ENCODE results near the gene NAA40.

NAA40 gene

DNA sequence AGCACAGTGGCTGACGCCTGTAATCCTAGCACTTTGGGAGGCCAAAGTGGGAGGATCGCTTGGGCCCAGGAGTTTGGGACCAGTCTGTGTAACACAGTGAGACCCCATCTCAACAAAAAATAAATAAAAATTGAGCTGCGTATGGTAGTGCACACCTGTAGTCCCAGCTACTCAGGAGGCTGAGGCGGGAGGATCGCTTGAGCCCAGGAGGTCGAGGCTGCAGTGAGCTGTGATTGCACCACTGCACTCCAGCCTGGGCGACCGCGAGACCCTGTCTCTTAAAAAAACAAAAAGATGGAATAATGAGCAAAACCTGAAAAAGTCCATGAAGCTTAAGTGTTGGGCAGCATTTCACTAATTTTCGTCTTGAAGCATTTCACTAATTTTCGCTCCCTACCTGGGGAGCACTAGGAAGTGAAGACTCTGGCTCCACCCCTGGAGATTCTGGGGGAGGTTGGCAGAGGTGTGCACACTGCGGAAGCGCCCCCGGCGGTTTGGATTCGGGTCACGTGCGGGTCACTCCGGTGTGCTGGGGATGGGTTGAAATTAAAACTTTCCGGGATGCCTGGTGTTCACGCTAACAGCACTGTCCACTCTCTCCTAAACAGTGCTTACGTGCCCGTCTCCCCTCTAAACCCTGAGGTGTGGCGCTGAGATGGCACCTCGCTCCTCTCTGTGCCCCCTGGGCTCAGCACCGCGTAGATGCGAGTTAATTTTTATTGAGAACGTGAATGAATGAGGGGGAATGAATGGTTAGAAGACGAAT is 906 bp upstream of the NAA40 start:
- Histone ChIP-seq H3K27me3 (ENCODE audit: control insufficient read depth in 1 of 2, insufficient read depth in 2 of 2, low read length in 2 of 2) (no peaks in the 10 kb centered on the region), H3K9ac (ENCODE audit: low read depth in 1 of 2, low read length in 2 of 2) (peak overlapping the region; percentile 42 to 80), H3K4me1 (ENCODE audit: control insufficient read depth in 1 of 2, insufficient read depth in 2 of 2, low read length in 2 of 2) (peaks cover 29 to 38% of the 10 kb centered on the region in 2 donors), H3K9me3 (ENCODE audit: control insufficient read depth in 1 of 2, low read length in 2 of 2) (no peaks in the 10 kb centered on the region), H3K4me3 (ENCODE audit: low read depth in 1 of 2, low read length in 2 of 2) (peak overlapping the region; percentile 84), H3K27ac (ENCODE audit: low read depth, low read length) (no peak overlapping the region), H3K36me3 (ENCODE audit: control insufficient read depth in 1 of 2, insufficient read depth in 2 of 2, low read length in 2 of 2) (no peaks in the 10 kb centered on the region)

DNA sequence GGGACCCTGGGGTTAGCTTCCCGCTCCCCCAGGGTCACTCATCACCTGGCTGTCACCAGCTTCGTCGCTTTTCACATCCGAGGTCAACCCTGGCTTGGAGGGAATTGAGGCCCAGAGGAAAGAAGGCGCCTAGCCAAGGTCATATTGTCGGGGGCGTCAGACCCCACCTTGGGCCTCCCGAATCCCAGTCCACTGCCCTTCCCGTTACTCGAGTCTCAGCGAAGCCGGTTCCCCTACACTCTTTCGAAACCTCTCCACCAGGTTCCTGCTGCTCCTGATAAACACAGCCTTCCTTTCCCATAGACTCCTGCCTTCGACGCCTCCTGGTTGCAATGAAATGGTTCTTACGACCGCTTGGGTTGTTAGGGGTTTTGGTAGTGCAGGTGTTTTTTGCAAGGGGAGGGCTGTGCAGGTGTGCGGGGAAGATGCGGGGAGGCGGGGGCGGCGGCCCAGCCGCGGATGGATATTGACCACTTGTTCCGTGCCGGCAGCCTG is 642 bp downstream of the NAA40 start:
- Histone ChIP-seq H3K27me3 (ENCODE audit: control insufficient read depth in 1 of 2, insufficient read depth in 2 of 2, low read length in 2 of 2) (no peaks in the 10 kb centered on the region), H3K36me3 (ENCODE audit: control insufficient read depth in 1 of 2, insufficient read depth in 2 of 2, low read length in 2 of 2) (no peaks in the 10 kb centered on the region), H3K9me3 (ENCODE audit: control insufficient read depth in 1 of 2, low read length in 2 of 2) (no peaks in the 10 kb centered on the region), H3K9ac (ENCODE audit: low read depth in 1 of 2, low read length in 2 of 2) (peak overlapping the region; percentile 59 to 77), H3K4me1 (ENCODE audit: control insufficient read depth in 1 of 2, insufficient read depth in 2 of 2, low read length in 2 of 2) (peaks cover 43 to 48% of the 10 kb centered on the region in 2 donors), H3K27ac (ENCODE audit: low read depth, low read length) (no peak overlapping the region), H3K4me3 (ENCODE audit: low read depth in 1 of 2, low read length in 2 of 2) (peak overlapping the region; percentile 85 to 87)

DNA sequence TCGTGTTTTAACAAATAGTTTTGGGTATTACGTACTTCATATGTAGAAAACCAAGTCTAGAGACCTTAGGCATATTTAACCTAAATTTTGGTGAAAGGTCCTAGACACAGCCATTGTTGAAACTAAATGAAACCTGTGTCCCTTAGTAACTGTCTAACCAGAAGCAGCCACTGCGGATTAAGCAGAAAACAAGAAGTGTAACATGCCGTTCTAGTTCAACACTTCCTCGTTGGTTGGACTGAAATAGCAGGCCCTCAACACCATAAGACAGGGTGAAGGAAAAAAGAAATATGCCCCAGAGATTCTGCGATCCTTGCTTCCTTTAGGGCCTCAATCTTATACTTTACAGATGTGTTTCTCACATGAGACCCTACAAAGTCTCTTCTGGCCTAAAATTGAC is 2.0 kb downstream of the NAA40 start:
- no peak overlapping the region for H3K4me3 ChIP-seq (ENCODE audit: low read depth in 1 of 2, low read length in 2 of 2)
- H3K4me1 ChIP-seq (ENCODE audit: control insufficient read depth in 1 of 2, insufficient read depth in 2 of 2, low read length in 2 of 2) = peaks cover 53 to 61% of the 10 kb centered on the region in 2 donors
- H3K27me3 ChIP-seq (ENCODE audit: control insufficient read depth in 1 of 2, insufficient read depth in 2 of 2, low read length in 2 of 2) = no peaks in the 10 kb centered on the region
- H3K27ac ChIP-seq (ENCODE audit: low read depth, low read length) = no peak overlapping the region
- H3K9me3 ChIP-seq (ENCODE audit: control insufficient read depth in 1 of 2, low read length in 2 of 2) = no peaks in the 10 kb centered on the region
- no peak overlapping the region for H3K9ac ChIP-seq (ENCODE audit: low read depth in 1 of 2, low read length in 2 of 2)
- no peaks in the 10 kb centered on the region for H3K36me3 ChIP-seq (ENCODE audit: control insufficient read depth in 1 of 2, insufficient read depth in 2 of 2, low read length in 2 of 2)

DNA sequence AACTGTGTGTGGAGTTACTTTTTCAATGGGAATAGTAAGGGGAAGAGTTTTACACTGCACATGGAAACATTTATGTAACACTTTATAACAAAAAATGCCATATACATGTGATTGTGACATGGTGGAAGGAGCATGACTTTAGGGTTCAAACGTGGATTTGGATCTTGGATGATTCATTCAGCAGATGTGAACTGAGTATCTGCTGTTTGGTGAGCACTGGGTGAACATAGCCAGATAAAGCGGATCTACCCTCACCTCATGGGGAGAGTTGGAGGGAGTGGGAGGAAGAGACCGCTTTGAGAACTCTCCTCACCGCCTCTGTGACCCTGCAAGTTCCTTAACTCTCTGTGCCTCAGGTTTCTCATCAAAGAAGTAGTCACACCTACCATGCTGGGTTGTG is 3.1 kb downstream of the NAA40 start:
- no peak overlapping the region for H3K27ac ChIP-seq (ENCODE audit: low read depth, low read length)
- H3K9ac ChIP-seq (ENCODE audit: low read depth in 1 of 2, low read length in 2 of 2) = no peak overlapping the region
- H3K36me3 ChIP-seq (ENCODE audit: control insufficient read depth in 1 of 2, insufficient read depth in 2 of 2, low read length in 2 of 2) = peaks cover 4 to 6% of the 10 kb centered on the region in 2 donors
- no peaks in the 10 kb centered on the region for H3K9me3 ChIP-seq (ENCODE audit: control insufficient read depth in 1 of 2, low read length in 2 of 2)
- peaks cover 53 to 61% of the 10 kb centered on the region in 2 donors for H3K4me1 ChIP-seq (ENCODE audit: control insufficient read depth in 1 of 2, insufficient read depth in 2 of 2, low read length in 2 of 2)
- no peak overlapping the region for H3K4me3 ChIP-seq (ENCODE audit: low read depth in 1 of 2, low read length in 2 of 2)
- no peaks in the 10 kb centered on the region for H3K27me3 ChIP-seq (ENCODE audit: control insufficient read depth in 1 of 2, insufficient read depth in 2 of 2, low read length in 2 of 2)

DNA sequence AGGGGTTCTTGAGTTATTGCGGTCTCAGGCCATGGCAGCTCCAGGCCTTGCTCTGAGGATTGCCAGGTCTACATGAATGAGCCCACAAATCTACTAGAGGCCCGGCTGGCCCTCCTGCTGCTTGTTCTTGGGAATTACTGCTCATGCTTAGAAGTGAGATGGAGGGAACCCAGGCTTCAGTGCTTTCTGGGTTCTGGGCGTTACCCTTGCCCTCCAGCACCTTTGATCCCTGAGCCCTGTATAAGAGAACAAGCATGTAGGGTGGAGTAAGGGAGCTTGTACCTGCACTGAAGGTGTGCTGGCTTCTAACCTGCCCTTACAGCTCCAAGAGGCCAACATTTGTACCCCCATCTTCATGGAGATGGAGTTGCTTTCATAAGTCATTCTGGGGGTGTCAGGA is 4.0 kb downstream of the NAA40 start:
- Histone ChIP-seq H3K4me1 (ENCODE audit: control insufficient read depth in 1 of 2, insufficient read depth in 2 of 2, low read length in 2 of 2) (peaks cover 53 to 61% of the 10 kb centered on the region in 2 donors), H3K27ac (ENCODE audit: low read depth, low read length) (no peak overlapping the region), H3K27me3 (ENCODE audit: control insufficient read depth in 1 of 2, insufficient read depth in 2 of 2, low read length in 2 of 2) (no peaks in the 10 kb centered on the region), H3K9me3 (ENCODE audit: control insufficient read depth in 1 of 2, low read length in 2 of 2) (no peaks in the 10 kb centered on the region), H3K4me3 (ENCODE audit: low read depth in 1 of 2, low read length in 2 of 2) (peak overlapping the region in 1 of 2 donors; percentile 6), H3K9ac (ENCODE audit: low read depth in 1 of 2, low read length in 2 of 2) (peak overlapping the region in 1 of 2 donors; percentile 13), H3K36me3 (ENCODE audit: control insufficient read depth in 1 of 2, insufficient read depth in 2 of 2, low read length in 2 of 2) (peaks cover 4 to 6% of the 10 kb centered on the region in 2 donors)

DNA sequence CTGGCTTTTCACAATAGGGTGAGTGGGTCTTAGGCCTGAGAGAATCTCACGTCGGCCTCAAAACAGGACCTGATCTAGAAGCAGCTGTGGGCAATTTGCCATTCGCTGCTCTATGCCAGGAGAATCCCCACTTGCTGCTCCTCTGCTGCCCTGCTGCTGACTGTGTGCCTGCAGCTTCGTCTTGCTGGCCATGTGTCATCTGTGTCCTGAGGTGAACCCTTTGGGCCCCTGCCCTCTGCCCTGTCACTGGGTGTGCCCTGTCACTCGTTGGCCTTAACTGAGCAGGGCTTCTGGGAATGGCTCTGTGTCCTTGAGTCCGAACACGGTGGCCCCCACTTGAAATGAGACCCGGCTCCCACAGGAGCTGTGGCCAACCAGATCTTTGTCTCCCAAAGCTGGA is 6.2 kb downstream of the NAA40 start:
- Histone ChIP-seq H3K27ac (ENCODE audit: low read depth, low read length) (no peak overlapping the region), H3K9ac (ENCODE audit: low read depth in 1 of 2, low read length in 2 of 2) (peak overlapping the region in 1 of 2 donors; percentile 60), H3K9me3 (ENCODE audit: control insufficient read depth in 1 of 2, low read length in 2 of 2) (no peaks in the 10 kb centered on the region), H3K4me1 (ENCODE audit: control insufficient read depth in 1 of 2, insufficient read depth in 2 of 2, low read length in 2 of 2) (peaks cover 49% of the 10 kb centered on the region in 2 donors), H3K4me3 (ENCODE audit: low read depth in 1 of 2, low read length in 2 of 2) (no peak overlapping the region), H3K36me3 (ENCODE audit: control insufficient read depth in 1 of 2, insufficient read depth in 2 of 2, low read length in 2 of 2) (peaks cover 4 to 12% of the 10 kb centered on the region in 2 donors), H3K27me3 (ENCODE audit: control insufficient read depth in 1 of 2, insufficient read depth in 2 of 2, low read length in 2 of 2) (no peaks in the 10 kb centered on the region)

DNA sequence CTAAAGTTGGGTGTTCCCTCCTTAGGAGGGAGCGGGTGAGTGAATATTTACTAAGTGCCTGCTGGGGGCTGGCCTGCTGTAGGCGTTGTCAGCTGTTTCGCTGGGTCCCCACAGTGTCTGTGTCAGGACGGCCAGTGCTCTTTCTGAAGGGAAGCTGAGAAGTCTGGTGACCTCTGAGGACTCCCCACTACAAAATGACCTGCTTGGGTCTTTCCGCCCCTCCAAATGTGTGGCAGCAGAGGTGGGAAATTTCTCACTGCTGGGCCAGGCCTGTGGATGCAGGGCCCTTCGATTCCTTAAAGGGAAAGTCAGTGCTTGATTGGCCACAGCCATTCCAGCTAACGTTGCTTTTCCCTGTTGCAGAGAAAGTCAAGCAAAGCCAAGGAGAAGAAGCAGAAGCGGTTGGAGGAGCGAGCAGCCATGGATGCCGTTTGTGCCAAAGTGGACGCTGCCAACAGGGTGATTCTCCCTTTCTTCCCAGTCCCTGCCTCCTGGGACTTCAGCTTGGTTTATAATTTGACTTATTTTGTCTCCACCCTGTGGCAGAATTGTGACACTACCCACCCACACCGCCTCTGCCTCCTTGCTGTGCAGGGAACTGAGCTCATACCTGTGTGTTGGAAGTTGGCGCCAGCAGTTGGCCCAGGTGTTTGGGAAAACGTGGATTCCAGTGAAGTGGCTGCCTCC is 6.8 kb downstream of the NAA40 start:
- Histone ChIP-seq H3K9me3 (ENCODE audit: control insufficient read depth in 1 of 2, low read length in 2 of 2) (no peaks in the 10 kb centered on the region), H3K27me3 (ENCODE audit: control insufficient read depth in 1 of 2, insufficient read depth in 2 of 2, low read length in 2 of 2) (no peaks in the 10 kb centered on the region), H3K36me3 (ENCODE audit: control insufficient read depth in 1 of 2, insufficient read depth in 2 of 2, low read length in 2 of 2) (peaks cover 4 to 12% of the 10 kb centered on the region in 2 donors), H3K4me3 (ENCODE audit: low read depth in 1 of 2, low read length in 2 of 2) (peak overlapping the region in 1 of 2 donors; percentile 8), H3K4me1 (ENCODE audit: control insufficient read depth in 1 of 2, insufficient read depth in 2 of 2, low read length in 2 of 2) (peaks cover 43% of the 10 kb centered on the region in 2 donors), H3K9ac (ENCODE audit: low read depth in 1 of 2, low read length in 2 of 2) (peak overlapping the region; percentile 33 to 60), H3K27ac (ENCODE audit: low read depth, low read length) (no peak overlapping the region)

DNA sequence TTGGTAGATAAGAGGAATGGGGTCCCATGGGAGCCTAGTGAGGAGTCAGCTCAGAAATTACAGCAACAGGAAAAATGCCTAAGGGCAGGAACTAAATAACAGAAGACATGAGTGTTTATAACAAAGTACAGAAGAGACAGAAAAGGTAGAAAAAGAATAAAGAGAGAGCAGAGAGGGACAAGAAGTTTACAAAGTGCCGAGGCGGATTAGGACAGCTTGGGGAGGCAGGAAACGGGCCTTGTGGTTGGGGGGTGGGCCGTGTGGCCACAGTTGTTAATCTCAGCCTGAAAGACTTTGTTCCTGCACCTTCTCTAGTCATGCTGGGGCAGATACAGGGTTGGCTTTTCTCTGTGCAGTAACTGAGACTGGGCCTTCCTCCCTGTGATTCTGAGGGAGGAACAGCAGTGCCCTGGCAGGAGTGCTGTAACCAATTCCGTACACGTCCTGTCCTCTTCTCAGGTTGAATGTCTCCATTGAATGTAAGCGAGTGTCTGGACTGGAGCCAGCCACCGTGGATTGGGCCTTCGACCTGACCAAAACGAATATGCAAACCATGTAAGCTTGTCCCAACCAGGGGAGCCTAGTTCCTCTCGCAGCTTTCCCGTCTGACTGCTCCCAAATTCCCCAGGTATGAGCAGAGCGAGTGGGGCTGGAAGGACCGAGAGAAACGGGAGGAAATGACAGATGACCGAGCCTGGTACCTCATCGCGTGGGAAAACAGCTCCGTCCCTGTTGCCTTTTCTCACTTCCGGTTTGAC is 13.2 kb downstream of the NAA40 start:
- Histone ChIP-seq H3K27ac (ENCODE audit: low read depth, low read length) (no peak overlapping the region), H3K9ac (ENCODE audit: low read depth in 1 of 2, low read length in 2 of 2) (no peak overlapping the region), H3K4me3 (ENCODE audit: low read depth in 1 of 2, low read length in 2 of 2) (no peak overlapping the region), H3K27me3 (ENCODE audit: control insufficient read depth in 1 of 2, insufficient read depth in 2 of 2, low read length in 2 of 2) (no peaks in the 10 kb centered on the region), H3K9me3 (ENCODE audit: control insufficient read depth in 1 of 2, low read length in 2 of 2) (no peaks in the 10 kb centered on the region), H3K4me1 (ENCODE audit: control insufficient read depth in 1 of 2, insufficient read depth in 2 of 2, low read length in 2 of 2) (peaks cover 0 to 9% of the 10 kb centered on the region in 2 donors), H3K36me3 (ENCODE audit: control insufficient read depth in 1 of 2, insufficient read depth in 2 of 2, low read length in 2 of 2) (peaks cover 9 to 51% of the 10 kb centered on the region in 2 donors)

DNA sequence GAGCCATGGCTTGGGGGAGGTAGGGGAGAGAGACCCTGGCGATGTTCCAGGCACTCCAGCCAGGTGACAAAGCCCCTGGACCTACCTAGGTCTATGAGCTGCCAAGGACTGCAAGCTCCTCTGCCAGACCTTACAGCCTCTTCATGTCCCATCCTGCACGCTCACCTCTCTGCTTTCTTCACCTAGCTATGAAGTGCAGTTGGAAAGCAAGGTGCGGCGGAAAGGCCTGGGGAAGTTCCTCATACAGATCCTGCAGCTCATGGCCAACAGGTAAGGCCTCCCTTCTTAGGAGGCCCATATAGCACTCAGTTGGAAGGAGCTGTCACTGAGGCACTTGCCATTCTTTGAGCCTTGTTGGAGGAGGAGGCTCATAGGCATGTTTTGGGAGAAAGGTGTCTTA is 13.8 kb downstream of the NAA40 start:
- H3K9ac ChIP-seq (ENCODE audit: low read depth in 1 of 2, low read length in 2 of 2) = no peak overlapping the region
- no peak overlapping the region for H3K27ac ChIP-seq (ENCODE audit: low read depth, low read length)
- peaks cover 0 to 9% of the 10 kb centered on the region in 2 donors for H3K4me1 ChIP-seq (ENCODE audit: control insufficient read depth in 1 of 2, insufficient read depth in 2 of 2, low read length in 2 of 2)
- H3K4me3 ChIP-seq (ENCODE audit: low read depth in 1 of 2, low read length in 2 of 2) = no peak overlapping the region
- no peaks in the 10 kb centered on the region for H3K27me3 ChIP-seq (ENCODE audit: control insufficient read depth in 1 of 2, insufficient read depth in 2 of 2, low read length in 2 of 2)
- no peaks in the 10 kb centered on the region for H3K9me3 ChIP-seq (ENCODE audit: control insufficient read depth in 1 of 2, low read length in 2 of 2)
- peaks cover 9 to 51% of the 10 kb centered on the region in 2 donors for H3K36me3 ChIP-seq (ENCODE audit: control insufficient read depth in 1 of 2, insufficient read depth in 2 of 2, low read length in 2 of 2)
